WTC11 (cell line): ENCODE data around the gene KCNMA1.

Experiments
- CTCF ChIP-seq: fragments of 200-600 bp; IDR thresholded peaks from 2 replicates; pipeline ENCODE4 v1.8.0; 2022; ENCODE audit warnings: antibody characterized with exemption
- MLX ChIP-seq: sonication (generic); formaldehyde crosslinking; IDR thresholded peaks from 2 replicates; pipeline ENCODE4 v1.8.1; 2023; ENCODE audit warnings: mild to moderate bottlenecking, missing genetic modification reagents, moderate library complexity
- NFE2L1 ChIP-seq: sonication (generic); formaldehyde crosslinking; IDR thresholded peaks from 2 replicates; pipeline ENCODE4 v1.8.1; 2023; ENCODE audit warnings: missing genetic modification reagents
- ZNF138 ChIP-seq: sonication (generic); formaldehyde crosslinking; conservative IDR thresholded peaks from 2 replicates; pipeline ENCODE4 v1.8.1; 2022; ENCODE audit warnings: mild to moderate bottlenecking, moderate library complexity, missing genetic modification reagents
- TF ChIP-seq, protein P1 (sequence below): sonication (generic); formaldehyde crosslinking; IDR thresholded peaks from 2 replicates; pipeline ENCODE4 v1.8.0; 2023; ENCODE audit warnings: mild to moderate bottlenecking, missing genetic modification reagents
- TF ChIP-seq, protein P2 (sequence below): sonication (generic); formaldehyde crosslinking; IDR thresholded peaks from 2 replicates; pipeline ENCODE4 v1.8.1; 2022; ENCODE audit warnings: low read depth, mild to moderate bottlenecking, moderate library complexity, missing genetic modification reagents, borderline replicate concordance
- TF ChIP-seq, protein P3 (sequence below): sonication (generic); formaldehyde crosslinking; IDR thresholded peaks from 2 replicates; pipeline ENCODE4 v1.8.0; 2022; ENCODE audit warnings: mild to moderate bottlenecking, missing genetic modification reagents

GRCh38 chr10:76998451-76998850 lies 639.2 kb downstream of the KCNMA1 start:
- TF ChIP-seq, protein P1, sequence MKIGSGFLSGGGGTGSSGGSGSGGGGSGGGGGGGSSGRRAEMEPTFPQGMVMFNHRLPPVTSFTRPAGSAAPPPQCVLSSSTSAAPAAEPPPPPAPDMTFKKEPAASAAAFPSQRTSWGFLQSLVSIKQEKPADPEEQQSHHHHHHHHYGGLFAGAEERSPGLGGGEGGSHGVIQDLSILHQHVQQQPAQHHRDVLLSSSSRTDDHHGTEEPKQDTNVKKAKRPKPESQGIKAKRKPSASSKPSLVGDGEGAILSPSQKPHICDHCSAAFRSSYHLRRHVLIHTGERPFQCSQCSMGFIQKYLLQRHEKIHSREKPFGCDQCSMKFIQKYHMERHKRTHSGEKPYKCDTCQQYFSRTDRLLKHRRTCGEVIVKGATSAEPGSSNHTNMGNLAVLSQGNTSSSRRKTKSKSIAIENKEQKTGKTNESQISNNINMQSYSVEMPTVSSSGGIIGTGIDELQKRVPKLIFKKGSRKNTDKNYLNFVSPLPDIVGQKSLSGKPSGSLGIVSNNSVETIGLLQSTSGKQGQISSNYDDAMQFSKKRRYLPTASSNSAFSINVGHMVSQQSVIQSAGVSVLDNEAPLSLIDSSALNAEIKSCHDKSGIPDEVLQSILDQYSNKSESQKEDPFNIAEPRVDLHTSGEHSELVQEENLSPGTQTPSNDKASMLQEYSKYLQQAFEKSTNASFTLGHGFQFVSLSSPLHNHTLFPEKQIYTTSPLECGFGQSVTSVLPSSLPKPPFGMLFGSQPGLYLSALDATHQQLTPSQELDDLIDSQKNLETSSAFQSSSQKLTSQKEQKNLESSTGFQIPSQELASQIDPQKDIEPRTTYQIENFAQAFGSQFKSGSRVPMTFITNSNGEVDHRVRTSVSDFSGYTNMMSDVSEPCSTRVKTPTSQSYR (CRISPR knock-in tag) = no peak
- TF ChIP-seq NFE2L1 (CRISPR knock-in tag) = no peak
- no peak for TF ChIP-seq CTCF
- TF ChIP-seq ZNF138 (CRISPR knock-in tag) = no peak
- TF ChIP-seq, protein P2, sequence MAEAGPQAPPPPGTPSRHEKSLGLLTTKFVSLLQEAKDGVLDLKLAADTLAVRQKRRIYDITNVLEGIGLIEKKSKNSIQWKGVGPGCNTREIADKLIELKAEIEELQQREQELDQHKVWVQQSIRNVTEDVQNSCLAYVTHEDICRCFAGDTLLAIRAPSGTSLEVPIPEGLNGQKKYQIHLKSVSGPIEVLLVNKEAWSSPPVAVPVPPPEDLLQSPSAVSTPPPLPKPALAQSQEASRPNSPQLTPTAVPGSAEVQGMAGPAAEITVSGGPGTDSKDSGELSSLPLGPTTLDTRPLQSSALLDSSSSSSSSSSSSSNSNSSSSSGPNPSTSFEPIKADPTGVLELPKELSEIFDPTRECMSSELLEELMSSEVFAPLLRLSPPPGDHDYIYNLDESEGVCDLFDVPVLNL (CRISPR knock-in tag) = no peak
- TF ChIP-seq MLX = no peak
- TF ChIP-seq, protein P3, sequence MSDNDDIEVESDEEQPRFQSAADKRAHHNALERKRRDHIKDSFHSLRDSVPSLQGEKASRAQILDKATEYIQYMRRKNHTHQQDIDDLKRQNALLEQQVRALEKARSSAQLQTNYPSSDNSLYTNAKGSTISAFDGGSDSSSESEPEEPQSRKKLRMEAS (CRISPR knock-in tag) = no peak
